Choroid plexus epithelial cell (primary cell): ENCODE data around the gene SMPD2.
A peak's percentile ranks its signal among the peaks of the same experiment; 100 is the strongest.

Source experiments
- DNase-seq: peaks from one replicate; pipeline ENCODE4 v3.0.0-alpha.2; 2010; ENCODE audit warnings: low read depth
- H3K4me3 ChIP-seq: 2 replicates; pipeline ENCODE4 v1.5.1; 2011; ENCODE audit warnings: low read depth, mild to moderate bottlenecking, control low read depth, low read length, moderate library complexity
- CTCF ChIP-seq: conservative IDR thresholded peaks from 2 replicates; pipeline ENCODE4 v1.5.1; 2011; ENCODE audit warnings: low read depth, mild to moderate bottlenecking, control low read depth, inconsistent platforms, low read length, moderate library complexity

The SMPD2 gene, protein sequence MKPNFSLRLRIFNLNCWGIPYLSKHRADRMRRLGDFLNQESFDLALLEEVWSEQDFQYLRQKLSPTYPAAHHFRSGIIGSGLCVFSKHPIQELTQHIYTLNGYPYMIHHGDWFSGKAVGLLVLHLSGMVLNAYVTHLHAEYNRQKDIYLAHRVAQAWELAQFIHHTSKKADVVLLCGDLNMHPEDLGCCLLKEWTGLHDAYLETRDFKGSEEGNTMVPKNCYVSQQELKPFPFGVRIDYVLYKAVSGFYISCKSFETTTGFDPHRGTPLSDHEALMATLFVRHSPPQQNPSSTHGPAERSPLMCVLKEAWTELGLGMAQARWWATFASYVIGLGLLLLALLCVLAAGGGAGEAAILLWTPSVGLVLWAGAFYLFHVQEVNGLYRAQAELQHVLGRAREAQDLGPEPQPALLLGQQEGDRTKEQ

DNA sequence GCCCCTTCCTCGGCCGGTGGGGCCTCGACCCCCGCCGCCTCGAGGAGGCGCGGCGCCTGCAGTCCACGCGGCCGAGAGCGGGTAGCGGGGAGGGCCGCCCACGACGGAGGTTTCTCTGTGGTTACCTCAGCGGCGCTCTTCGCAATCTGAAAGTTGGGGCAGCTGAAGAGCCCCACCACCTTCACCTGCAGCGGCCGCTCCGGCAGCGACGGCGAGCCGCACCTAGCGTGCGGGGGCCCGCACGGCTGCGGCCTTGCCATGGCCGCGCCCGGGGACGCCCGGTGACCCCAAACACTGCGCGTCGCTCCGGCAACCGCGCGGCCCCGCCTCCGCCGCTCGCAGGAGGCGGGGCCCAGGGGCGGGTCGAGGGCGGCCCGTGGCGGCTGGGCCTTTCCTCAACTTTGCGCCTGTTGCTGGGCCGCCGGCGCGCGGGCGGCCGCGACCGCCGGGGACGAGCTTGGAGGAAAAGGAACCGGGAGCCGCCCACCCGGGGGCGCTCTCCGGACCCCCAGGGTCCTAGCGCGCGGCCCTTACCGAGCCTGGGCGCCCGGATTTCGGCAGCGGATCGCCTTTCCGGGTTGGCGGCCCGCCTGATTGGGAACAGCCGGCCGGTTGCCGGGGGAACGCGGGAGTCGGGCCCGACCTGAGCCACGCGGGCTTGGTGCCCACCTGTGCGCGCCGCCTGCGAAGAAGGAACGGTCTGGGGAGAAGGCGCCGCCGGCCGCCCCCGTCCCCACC, at the start of gene SMPD2, which contains the start of gene PPIL6:
TSS of gene SMPD2 (plus strand) at position 394 of the 738 bp plus-strand sequence. CDS start 398 bp downstream, outside the sequence.
TSS of gene PPIL6 (minus strand) at position 298 of the 738 bp plus-strand sequence. CDS start at position 260, 38 bp downstream.
- DNase-seq, result peak; percentile 91
- TF ChIP-seq CTCF, result peak; percentile 18
- H3K4me3 ChIP-seq, result peak within 1 kb of the TSS; percentile 83

DNA sequence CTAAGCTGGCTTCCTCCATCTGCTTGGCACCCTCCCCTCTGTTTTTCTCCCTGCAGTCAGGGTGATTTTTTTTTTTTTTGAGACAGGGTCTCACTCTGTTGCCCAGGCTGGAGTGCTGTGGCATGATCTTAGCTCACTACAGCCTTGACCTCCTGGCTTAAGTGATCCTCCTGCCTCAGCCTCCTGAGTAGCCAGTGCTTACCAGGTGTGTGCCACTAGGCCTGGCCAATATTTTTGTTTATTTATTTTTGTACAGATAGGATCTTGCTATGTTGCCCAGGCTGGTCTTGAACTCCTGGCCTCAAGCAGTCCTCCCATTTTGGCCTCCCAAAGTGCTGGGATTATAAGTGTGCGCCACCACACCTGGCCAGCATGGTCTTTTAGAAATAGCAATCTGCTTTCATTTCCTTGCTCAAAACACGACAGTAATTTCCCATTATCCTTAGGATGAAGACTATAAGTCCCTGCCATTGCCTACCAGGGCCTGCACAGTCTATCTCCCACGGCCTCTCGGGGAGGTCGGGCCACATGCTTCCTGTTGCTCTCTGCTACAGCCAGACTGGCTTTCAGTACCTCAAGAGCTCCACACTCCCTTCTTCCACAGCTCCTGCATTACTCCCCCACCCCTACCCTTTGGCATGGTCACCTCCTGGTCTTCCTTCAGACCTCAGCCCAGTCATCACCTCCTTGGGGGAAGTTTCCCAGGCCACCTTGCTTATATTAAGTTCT, 47.2 kb upstream of the SMPD2 start:
- no peak for TF ChIP-seq CTCF
- no peak overlapping the region for H3K4me3 ChIP-seq
- DNase-seq, result peak; percentile 36

DNA sequence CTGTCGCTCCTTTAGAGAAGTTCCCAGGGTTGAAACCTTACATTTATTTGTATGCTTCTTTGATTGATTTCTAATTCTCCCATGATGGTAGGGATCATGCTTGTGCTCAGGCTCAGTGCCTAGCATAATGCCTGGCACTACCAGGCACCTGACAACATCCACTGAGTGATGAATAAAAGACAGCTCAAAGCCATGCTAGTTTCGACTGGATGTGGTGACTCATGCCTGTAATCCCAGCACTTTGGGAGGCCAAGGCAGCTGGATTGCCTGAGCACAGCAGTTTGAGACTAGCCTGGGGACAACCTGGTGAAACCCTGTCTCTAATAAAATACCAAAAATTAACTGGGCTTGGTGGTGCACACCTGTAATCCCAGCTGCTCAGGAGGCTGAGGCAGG, 46.6 kb upstream of the SMPD2 start:
- TF ChIP-seq CTCF, result no peak
- no peak overlapping the region for H3K4me3 ChIP-seq
- DNase-seq, result peak; percentile 49

DNA sequence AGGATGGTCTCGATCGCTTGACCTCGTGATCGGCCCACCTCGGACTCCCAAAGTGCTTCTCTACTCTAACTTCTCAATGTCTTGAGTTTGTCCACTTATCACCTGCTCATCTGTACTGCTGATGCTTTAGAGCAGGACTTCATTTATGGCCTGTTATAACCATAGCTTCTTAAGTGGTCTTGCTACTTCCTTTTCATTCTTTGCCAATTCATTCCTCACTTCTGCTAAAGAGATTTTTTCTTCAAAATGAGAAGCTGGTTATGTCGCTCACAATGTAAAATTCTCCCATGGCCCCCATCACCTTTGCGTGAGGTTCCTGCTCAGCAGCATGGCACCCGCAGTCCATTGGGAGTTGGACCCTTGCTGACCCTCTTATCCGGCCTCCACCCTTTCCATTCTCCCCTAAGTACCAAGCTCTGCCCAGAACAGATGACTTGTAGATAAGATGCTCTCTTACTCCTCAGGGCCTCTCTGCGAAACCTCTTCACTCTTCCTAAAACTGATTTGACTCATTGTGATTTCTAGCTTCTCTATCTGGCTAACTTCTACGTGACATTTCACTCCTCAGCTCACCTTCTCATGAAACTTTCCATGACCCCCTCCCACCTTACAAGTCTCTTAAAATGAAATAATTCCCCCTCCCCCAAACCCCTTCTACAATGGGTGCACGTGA, 44.3 kb upstream of the SMPD2 start:
- TF ChIP-seq CTCF, result no peak
- no peak overlapping the region for H3K4me3 ChIP-seq

GRCh38 chr6:109397020-109397419, 43.5 kb upstream of the SMPD2 start:
- TF ChIP-seq CTCF, result peak; percentile 65
- peak; percentile 62 for DNase-seq
- H3K4me3 ChIP-seq, result no peak overlapping the region

More for the DNA sequence above, 44.3 kb upstream of the SMPD2 start:
- no peak for DNase-seq

- no peak for TF ChIP-seq CTCF
- no peak overlapping the region for H3K4me3 ChIP-seq
- DNase-seq, result peak; percentile 78
These were observed 34.3 kb upstream of the SMPD2 start for GRCh38 chr6:109406196-109406595.
